NCI-H187 (cell line): Measurements from ENCODE around the gene SNX9.
"Not testable (repeated sequence)": the region's sequence is repeated elsewhere in the genome, so short reads cannot be mapped to it uniquely, and the experiment has no call there.

Source experiments
- DNase-seq, 2 experiments: peaks; one replicate each; lab custom pipeline; 2025; lab: John Stamatoyannopoulos, UW

SNX9 gene

DNA sequence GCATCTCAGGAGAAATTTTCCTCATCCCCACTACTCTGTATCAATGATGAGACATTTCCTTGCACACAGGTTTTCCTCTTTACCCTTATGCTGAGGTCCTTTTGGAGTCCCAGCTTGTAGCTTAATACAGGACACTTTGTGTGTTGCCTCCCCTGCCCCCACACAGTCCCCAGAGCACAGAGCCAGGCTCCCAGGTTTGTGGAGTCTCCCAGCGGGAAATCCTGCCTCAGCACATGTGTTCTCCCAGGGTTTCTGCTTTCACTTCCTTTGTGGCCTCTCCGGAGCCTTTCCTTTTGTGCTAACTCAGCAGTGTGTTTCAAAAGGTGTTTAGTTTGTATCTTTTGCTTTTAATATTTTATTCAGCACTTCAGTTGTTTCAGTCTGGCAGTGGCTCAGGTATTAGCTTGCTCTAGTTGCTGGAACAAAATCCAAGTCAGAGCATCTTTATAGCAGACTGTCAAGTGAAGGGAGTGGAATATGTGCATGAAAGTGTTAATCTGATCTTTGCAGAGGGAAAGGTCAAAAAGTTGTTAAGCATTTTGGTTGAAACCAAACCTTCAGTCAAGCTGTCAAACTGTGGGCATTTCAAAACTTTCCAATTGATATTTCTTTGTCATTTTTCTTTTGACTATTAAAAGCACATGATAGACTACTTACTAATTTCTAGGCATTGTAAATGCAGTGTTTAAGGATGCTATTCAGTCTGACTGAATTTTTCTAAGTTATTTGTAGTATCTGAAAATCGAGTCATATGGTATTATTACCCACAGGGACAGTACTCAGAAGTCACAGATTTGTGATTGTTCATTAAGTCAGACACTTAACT, 8.6 kb downstream of the SNX9 start:
- no peak for DNase-seq

DNA sequence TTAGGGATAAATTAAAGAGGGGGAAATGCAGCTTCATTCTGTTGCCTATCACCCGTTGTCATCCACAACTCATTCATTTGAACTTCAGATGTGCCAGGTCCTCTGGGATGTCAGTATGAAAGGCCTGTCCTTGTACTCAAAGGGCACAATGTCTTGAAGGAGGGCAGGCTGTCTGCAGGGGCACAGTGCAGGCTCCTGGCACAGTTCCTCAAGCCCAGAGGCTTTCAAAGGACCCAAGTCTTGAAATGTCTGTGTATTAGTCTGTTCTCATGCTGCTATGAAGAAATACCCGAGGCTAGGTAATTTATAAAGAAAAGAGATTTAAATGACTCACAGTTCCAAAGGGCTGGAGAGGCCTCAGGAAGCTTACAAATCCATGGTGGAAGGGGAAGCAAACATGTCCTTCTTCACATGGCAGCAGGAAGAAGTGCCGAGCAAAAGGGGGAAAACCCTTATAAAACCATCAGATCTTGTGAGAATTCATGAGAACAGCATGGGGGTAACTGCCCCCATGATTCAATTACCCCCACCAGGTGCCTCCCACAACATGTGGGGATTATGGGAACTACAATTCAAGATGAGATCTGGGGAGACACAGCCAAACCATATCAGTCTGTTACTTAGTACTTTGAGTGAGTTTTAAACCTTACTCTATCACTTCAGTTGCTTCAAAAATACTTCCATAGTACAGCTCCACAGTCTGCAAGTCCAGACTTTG, 9.4 kb downstream of the SNX9 start:
- DNase-seq = no peak

DNA sequence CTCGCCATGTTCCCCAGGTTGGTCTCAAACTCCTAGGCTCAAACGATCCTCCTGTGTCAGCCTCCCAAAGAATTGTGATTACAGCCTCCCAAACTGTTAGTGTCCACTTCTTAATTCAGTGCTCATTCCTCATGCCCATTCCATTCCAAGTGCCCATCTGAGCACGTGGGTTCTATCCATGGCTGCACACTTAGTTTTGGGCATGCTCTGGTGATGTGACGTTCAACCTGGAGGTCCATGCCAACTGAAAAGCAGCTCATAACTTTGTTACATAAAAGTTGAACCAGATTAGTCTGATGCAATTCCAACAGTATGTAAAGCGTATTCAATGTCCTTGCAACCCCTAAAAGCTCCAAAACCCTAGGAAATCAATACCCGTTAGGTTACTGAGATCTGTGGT, 11.5 kb downstream of the SNX9 start:
- no peak for DNase-seq

DNA sequence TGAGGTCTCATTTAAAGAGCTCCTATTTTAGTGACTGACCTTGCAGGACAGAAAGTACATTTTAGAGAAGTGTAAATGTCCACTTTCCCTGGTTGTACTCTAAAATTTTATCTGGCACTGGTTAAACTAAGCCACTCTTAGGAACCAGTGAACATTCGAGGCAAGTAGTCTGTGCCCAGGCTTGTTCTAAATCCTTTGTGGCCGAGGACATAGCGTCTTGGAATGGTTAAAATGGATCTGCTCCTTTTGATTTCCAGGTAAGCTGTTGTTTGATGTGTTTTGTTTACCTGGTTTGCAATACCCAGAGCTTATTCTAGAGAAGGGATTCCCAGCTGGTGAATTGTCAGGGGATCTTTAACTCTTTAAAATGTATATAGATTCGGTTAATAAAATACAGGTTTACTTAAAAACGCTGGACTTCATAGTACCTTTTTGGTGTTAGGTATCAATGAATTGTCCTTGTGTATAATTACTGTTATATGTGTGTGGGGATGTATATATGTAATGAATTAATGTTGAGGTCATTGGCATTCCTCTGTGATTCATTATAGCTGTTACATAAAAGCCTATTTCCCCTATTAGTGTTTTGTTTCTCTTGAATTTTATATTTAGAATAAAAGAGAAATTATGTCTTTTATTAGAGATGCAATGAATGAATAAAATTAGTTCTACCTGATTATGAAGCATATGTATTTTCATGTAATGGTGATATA, 15.8 kb downstream of the SNX9 start:
- DNase-seq = no peak

DNA sequence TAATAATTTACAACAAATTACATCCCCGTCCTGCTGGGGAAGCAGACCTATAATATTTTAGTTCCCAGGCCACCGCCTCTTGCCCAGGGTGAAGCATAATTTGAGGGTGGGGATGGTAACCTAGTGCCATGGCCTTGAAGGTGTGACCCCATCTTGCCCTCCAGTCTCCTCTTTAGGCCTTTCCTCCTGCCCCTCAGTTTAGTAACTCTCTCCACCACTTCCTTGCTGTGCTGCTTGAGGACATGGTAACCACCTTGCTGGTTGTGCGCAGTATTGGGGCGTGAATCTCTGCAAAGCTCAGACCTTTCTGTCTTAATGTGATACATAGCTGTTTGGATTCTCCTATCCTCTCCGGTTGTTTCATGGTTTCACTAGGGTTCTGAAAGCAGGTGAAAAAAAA, 16.6 kb downstream of the SNX9 start:
- no peak for DNase-seq

DNA sequence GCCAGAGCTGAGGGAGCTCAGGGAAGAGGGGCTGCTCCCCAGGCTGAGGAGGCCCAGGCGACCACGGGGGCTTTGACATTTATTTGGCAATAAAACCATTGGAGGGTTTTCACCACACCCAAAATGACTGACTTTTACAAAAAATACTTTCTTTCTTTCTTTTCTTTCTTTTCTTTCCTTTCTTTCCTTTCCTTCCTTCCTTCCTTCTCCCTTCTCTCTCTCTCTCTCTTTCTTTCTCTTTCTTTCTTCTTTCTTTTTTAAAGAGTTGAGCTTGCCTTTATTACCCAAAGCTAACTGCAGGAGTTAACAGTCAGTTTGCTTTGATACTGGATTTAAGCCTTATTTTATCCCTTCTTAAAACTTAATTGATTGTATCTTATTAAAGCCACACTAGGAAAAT, 17.2 kb downstream of the SNX9 start:
- DNase-seq = no peak

DNA sequence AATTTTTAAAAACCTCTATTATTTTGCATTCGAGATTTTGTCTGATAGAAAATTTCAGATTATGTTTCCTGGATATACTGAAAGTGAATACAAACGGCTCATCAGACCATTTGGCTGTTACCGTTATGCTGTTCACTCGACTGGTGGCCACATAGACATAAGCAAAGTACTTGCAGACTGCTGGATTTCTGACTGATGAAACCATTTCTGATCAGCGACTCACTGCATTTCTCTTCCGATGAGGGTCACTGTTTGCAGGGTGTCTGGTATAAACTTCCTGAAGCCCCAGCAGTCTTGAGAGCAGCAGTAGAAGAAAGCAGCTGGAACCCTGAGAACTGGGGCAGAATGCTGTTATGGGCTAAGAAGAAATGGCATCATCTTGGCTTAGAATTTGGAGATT, 17.7 kb downstream of the SNX9 start:
- DNase-seq = no peak

DNA sequence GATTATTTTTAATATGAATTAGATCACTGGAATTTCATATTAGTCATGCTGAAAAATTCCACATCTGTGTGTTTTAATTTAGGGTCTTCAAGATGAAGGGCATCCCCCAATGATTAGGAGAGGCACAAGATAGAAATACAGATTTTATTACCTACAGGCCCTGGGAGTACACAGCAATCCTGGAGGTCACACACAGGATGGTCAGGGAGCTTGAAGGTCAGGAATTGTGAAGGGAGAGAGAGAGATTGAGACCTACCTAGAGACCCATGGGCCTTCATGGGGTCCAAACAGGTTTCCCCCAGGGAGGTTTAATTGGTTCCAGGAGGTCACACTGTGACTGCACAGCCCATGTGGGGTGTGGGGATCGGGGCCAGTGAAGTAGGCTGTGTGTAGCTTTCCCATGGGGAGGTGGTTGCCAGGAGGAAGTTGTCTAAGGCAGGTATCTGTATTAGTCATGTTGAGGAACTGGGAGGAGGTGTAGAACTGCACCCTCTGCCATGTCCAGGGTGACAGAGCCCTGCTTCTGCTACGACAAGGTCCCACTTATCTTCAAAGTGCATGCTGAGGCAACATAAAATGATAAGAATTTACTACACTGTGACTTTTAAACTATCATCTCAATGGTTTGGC, 18.3 kb downstream of the SNX9 start:
- DNase-seq = no peak

DNA sequence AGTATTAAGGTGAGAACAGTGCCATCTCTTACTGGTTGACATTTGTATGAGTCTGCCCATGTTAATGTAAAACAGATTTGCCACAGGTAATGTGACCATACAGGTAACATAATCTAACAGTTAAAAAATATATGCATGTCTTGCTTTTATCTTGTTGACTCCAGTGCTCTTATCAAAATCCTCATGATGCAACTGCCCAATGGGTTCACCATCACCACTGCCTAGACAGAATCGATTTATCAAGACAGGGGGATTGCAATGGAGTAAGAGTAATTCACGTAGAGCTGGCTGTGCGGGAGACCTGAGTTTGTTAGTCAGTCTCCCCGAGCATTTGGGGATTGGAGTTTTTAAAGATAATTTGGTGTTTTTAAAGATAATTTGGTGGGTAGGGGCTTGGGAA, 19.2 kb downstream of the SNX9 start:
- DNase-seq = no peak

DNA sequence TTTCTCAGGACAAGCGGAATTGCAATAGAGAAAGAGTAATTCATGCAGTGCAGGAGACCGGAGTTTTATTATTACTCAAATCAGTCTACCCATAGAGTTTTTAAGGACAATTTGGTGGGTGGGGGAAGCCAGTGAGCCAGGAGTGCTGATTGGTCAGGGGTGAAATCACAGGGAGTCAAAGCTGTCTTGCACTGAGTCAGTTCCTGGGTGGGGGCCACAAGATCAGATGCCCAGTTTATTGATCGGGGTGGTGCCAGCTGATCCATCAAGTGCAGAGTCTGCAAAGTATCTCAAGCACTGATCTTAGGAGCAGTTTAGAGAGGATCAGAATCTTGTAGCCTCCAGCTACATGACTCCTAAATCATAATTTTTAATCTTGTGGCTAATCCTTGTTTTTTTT, 21.1 kb downstream of the SNX9 start:
- DNase-seq = not testable (repeated sequence)

DNA sequence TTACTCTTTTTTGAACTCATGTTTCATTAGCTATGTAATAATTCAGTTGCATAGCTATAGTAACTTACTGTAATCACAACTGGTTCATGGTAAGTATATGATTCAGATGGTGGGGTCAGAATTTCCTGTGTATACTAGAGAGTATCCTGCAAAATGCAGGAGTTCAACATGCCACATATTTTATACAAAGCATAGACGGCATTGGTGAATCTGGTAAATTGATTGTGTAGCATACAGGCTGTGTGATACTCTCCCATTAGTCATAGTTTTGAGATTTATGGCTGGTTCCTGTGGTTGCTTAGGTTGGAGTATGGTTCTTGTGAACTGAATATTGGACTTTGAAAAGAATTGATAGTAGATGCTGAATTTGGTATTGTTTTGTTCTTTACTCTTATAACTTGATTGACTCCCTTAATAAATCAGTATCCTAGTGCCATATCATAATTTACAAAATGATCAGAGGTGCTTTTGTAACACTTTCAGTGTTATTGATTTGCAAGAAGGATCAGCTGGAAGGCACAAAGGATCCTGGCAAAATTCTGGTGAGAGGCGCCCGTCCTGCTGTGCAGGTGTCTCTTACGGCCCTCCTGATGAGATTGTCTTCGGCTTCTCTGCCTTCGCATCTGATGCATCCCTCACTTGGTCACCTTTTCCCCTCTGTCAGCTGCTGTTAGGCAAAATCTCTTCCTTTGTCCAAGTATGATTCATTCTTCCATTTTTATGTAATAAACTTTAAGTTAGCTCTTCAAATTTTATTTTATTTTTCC, 22.6 kb downstream of the SNX9 start:
- no peak for DNase-seq

DNA sequence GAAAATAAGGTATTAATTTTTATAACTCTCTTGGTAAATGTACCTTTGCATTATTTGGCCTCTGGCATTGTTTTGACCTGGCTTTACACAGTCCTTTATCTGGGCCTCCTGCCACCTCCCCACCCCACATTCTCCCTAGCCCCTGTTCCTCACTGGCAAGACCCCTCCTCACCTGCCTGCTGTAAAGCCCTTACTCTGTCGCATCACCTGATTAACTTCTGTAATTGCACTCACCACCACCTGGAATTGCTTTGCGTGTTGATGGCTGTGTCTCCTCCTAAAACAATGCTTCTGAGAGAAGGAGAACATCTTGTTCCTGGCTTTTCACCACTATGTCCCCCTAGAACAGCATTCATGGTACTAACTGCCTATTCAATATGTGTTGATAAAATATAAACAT, 24.8 kb downstream of the SNX9 start:
- no peak for DNase-seq

DNA sequence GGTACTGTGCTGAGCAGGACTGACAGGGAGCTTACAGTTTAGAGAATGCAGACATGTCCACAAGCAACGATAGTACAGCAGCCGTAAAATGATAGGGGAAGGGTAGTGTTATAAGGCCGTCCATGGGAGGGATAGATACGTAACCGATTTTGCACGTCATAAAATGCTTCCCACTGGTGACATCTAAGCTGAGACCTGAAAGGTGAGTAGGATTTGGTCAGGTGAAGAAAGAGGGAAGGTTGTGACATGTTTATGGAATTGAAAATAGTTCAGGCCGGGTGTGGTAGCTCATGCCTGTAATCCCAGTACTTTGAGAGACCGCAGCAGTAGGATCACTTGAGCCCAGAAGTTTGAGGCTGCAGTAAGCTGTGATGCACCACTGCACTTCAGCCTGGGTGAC, 25.6 kb downstream of the SNX9 start:
- DNase-seq = no peak

DNA sequence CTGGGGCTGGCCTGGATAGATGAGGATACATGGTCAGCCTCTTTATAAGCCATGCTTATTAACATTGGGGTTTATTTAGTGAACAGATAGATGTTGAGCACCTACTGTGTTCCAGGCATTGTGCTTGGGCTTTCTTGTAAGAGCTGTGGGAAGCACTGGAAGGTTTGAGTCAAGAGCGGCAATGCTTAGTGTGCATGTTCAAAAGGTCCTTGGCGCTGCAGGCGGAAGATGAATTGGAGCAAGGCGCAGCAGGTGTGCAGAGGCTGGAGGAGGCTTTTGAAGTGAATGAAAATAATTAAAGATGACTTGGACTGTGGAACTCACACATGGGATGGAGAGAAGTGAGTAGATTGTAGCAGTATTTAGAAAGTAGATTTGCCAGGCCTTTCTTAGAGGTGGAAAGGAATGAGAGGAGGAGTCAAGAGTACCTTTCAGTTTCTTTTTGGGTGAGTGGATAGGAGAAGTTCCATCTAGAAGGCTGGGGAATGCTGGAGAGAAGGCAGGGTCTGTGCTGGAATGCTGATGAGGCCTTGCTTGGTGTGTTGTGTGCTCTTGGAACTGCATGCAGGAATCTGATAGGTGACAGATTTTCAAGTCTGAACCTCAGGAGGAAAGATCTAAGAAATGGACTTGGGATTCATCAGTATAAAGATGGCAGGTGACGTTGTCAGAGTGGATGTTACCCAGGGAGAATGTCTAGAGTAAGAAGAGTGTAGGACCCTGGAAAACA, 26.4 kb downstream of the SNX9 start:
- DNase-seq = peak in 1 of 2 experiments; percentile 7

DNA sequence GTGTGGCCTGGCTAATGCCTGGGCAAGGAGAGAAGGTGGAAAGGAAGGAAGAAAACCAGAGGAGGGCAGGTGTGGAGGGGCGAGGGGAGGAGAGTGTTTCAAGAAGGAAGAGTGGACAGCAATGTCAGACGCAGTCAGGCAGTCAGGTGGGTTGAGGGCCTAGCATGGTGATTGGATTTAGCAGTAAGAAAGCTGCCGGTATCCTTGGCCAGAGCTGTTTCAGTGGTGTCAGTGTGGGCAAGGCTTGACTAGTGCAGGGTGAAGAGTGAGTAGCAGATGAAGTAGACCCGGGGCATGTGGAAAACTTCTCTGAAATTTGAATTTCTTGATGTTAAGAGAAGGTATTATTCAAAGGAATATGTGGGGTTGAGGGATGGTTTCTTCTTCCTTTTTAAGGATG, 27.0 kb downstream of the SNX9 start:
- no peak for DNase-seq

DNA sequence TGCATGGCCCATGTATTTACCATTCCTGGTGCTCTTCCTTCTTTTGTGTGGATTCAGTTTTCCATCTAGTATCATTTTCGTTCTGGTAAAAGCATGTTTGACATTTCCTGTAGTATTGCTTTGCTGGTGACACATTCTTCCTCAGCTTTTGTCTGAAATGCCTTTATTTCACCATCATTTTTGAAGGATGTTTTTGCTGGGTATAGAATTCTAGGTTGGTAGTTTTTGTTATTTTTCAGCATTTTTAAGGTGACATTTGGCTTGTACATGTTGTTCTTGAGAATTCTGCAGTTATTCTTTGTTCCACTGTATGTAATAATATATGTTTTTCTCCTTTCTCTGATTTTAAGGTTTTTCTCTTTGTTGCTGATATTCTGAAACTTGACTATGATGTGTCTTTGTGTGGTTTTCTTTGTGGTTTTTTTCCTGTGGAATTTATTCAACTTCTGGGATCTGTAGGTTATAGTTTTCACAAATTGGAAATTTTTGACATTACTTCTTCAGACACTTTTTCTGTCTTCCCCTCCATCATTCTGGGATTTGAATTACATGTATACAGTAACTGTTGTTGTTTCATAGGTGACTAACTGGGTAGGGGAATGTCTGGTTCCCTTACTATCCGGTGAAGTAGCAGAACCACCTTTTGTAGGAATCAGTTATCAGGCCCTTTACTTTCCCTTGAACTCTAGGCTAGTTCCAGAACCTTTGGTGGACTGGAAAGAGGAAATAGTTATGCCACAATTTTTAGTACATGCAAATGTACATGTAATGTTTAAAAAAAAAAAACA, 30.2 kb downstream of the SNX9 start:
- no peak for DNase-seq

DNA sequence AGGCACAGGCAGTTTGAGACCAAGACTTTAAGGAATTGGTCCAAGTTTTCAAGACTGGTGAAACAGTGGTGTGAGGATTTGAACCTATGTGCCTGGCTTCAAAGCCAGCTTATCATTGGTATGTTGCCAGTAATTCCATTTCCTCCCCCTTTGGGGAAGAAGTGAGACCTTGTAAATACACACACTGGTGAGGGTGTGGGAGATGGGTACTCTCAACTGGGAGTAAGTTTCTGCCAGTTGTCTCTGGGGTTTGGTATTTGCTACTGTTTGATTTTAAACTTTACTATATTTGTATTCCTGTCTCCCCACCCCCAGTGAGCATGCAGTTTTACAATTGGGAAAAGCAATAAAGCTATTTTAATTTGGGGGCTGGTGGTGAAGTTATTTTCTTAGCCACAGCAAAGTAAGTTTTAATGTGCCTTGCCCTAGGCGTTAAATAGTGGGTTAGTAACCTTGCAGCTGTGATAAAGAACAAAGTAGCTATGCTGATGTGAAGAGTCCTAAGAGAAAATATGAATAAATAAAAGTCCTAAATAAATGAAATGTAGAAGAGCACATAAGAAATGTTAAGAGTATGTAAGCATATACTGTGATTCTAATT, 31.0 kb downstream of the SNX9 start:
- no peak for DNase-seq

DNA sequence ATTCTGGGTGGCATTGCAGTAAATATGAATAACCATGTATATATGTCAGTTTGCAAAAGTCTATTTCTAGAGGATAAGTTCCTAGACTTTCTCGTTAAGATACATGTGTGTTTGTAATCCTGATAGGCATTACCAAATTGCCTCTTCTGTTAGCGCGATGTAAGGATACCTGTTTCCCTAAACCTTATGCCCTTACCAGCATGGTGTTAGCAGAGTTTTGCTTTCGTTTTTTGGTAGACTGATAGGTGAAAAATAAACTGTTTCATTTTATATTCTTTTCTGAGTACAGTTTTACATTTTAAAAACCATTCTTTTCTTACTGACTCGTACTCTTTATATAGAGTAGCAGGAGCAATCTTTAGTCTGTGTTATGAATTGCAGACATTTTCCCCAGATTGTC, 32.3 kb downstream of the SNX9 start:
- DNase-seq = no peak

DNA sequence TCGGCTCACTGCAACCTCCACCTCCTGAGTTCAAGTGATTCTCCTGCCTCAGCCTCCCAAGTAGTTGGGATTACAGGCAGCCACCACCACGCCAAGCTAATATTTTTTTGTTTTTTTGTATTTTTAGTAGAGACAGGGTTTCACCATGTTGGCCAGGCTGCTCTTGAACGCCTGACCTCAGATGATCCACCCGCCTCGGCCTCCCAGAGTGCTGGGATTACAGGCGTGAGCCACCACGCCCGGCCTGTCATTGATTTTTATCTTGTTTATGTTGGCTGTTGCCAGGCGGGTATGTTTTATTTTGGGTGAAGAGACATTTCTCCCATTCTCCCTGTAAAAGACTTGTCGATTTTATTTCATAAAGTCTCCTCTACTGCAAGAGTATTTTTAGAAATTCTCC, 32.8 kb downstream of the SNX9 start:
- DNase-seq = not testable (repeated sequence)

DNA sequence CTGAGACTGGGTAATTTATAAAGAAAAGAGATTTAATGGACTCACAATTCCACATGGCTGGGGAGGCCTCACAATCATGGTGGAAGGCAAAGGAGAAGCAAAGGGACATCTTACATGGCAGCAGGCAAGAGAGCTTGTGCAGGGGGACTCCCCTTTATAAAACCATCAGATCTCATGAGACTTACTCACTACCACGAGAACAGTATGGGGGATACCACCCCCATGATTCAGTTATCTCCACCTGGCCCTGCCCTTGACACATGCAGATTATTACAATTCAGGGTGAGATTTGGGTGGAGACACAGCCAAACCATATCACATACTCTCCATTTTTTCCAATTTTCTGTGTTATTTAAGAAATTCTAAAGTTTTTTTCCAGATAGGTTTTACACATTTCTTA, 35.6 kb downstream of the SNX9 start:
- not testable (repeated sequence) for DNase-seq
